Epidermal melanocyte (primary cell): Measurements from ENCODE around the gene CHST6.
"Not testable (repeated sequence)": the region's sequence is repeated elsewhere in the genome, so short reads cannot be mapped to it uniquely, and the experiment has no call there.

Source experiments
- DNase-seq: peaks from one replicate; pipeline ENCODE4 v3.0.0; 2011; ENCODE audit warnings: low spot score; ENCODE audit not compliant: insufficient read length

CHST6 gene

DNA sequence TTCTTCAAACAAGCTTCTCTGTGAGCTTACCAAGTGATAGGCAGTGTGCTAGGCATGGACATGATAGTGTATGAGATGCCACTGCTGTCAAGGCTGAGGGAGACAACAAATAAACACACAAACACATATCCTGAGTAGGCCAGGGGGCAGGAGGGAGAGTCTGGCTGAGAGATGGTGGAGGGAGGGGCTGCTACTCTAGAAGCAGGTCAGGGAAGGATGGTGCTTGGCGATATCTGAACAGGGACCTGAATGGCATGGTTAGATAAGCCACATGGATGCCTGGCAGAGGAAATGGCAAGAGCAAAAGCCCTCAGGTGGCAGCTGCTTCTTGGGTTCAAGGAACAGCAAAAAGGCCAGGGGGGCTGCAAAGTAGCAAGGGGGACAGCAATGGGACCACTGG, 8.6 kb upstream of the CHST6 start:
- DNase-seq, result no peak

DNA sequence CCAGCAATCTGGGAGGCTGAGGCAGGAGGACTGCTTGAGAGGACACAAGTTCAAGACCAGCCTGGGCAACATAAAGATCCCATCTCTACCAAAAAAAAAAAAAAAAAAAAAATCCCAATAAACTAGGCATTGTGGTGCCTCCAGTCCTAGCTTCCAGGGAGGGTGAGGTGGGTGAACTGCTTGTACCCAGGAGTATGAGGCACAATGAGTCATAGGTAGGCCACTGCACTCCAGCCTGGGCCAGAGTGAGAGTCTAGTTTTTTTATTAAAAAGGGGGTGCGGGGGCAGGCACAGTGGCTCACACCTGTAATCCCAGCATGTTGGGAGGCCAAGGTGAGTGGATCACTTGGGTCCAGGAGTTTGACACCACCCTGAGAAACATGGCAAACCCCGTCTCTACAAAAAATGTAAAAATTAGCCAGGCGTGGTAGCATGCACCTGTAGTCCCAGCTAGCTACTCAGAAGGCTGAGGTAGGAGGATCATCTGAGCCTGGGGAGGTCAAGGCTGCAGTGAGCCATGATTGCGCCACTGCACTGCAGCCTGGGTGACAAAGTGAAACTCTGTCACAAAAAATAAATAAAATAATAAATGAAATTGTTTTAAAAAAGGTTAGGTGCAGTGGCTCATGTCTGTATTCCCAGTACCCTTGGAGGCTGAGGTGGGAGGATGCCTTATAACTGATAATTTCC, 7.8 kb upstream of the CHST6 start:
- DNase-seq, result no peak

DNA sequence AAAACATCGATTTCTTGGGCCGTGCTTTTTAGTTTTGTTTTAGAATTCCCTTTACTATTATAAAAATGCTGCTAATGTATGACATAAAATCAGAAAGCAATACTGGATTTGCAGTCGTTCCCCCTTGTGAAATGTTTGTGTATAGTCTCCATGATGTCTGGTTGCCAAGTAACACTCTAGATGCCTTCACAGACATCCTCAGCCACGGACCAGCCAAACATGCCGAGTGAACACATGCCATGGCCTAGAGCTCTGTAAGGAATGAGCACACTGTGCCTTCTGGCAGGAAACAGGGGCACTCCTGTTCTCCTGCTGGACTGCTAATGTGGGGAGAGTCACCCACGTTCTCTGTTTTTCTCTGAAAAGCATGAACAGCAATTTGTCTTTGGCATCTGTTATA, 6.6 kb upstream of the CHST6 start:
- not testable (repeated sequence) for DNase-seq

DNA sequence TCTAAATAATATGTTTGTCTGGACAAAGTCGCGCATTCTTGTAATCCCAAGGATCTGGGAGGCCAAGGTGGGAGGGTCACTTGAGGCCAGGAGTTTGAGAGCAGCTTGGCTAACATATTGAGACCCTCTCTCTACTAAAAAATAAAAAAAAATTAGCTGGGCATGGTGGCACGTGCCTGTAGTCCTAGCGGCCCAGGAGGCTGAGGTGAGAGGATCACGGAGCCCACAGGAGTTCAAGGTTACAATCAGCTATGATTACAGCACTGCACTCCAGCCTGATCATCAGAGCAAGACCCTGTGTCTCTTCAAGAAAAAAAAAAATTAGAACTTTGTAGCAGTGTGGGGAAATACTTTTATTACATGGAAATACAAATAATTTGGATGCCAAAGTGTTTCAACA, 6.1 kb upstream of the CHST6 start:
- no peak for DNase-seq

DNA sequence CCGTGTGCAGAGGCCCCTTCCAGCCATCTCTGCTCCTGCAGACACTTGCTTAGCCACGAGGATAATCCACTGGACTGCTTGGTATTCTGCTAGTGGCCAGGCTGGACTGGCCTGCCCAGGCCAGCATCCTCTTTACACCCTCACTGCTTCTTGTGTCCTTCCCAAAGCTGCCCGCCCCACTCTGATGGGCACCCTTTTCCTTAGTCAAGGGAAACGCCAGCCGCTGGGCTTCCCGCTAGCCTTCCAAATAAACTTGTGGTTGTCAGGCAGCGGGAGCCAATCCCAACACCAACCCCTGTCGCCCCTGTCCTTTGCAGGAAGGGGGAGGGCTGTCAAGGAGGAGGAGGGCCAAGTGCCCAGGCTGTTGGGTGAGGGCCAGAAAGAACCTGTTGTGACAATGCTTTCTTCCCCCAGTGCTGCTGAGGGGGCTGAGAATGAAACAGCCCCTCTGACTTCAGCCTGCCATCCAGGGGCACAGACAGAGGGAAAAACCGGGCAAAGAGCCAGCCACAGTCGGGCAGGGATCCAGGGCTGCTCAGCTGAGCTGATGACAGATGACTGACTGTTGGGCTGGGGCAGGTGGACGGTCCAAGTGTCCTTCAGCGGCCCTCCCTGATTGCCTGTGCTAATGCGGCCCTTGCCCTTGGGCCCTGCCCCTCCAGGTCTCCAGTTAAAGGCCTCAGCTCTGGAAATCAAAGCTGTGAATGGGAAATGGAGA, 3.5 kb upstream of the CHST6 start:
- not testable (repeated sequence) for DNase-seq

DNA sequence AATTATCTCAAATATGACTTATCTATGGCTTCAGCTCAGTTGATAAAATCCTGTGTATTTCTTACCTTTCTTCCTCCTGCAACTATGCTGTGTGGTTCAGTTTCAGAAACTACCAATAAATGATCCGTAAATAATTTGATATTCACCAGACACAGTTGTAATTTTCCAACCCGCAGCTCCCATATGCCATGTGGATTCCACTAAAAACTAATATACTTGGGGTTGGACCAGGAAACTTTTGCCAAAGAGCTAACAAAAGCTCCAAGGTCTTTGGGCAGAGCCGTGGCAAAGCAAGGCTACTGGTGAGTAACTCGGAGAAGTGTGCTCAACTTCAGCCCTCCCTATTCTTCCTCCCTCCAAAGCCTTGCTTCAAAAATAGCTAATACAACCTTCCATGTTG, 2.3 kb upstream of the CHST6 start:
- DNase-seq, result no peak

DNA sequence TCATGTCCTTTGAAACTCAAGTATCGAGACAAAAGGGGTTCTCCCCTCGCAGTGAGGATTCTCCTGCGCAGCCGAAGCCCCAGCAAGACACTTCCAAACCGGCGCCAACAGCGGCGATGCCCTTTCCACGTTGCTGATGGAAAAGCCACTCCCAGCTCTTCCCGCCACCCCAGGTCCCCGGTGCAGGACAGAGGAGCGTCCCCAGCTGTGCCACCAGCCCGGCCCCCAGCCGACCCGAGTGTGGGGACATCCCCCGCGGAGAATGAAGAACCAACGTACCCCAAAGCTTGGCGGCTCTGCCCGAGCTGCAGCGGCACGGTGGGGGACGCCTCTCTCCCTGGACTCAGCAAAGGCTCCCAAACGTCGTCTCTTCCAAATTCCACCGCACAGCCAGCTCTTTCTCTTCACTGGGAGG, 573 bp downstream of the CHST6 start:
- DNase-seq, result no peak

DNA sequence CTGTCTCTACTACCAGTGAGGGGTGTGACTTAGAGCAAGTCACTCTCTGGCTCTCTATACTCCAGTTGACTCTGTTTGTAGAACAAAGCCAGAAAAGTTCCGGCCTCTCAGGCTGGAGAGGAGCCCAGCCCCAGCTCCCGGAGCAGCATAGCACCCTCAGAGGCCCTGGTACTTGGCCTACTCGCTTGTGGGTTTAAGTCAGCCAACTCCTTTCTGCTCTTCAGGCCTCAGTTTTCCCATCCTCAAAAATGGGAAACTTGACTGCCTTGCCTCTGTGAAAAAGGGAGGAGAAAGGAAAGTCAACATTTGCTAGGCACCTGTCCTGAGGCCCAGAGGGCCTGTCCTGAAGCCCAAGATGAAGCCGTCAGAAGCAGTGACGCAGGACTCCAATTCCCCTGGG, 1.1 kb downstream of the CHST6 start:
- DNase-seq, result no peak

DNA sequence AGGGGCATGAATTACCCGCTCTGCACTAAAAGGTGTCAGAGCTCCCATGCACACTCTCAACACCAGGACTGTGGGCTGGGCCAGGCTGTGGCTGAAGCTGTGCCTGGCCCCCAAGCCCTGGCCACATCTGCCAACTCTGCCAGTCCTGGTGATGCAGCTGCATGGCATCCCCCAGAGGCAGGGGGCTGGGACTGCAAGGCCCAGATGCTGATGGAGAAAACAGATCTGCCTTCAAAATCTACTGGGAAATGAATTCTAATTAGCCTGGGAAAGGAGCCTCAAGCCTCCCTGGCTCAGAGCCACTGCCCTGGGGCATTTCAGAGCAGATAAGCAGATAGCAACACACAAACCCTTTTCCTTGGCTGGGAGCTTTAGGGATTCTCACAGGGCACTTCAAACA, 3.4 kb downstream of the CHST6 start:
- peak; percentile 42 for DNase-seq

DNA sequence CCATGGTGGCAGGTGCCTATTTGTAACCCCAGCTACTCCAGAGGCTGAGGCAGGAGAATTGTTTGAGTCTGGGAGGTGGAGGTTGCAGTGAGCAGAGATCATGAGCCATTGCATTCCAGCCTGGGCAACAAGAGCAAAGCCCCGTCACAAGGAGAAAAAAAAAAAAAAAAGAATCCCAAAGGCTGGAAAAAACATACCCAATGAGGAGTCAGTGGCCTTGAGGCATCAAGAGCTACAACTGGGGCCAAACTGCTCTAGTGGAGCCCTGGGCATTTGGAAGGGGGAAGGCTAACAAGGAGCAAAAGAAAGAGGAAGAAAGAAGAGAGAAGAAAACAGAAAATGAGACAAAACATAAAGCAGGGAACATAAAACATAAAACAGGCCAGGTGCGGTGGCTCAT, 6.9 kb downstream of the CHST6 start:
- no peak for DNase-seq

DNA sequence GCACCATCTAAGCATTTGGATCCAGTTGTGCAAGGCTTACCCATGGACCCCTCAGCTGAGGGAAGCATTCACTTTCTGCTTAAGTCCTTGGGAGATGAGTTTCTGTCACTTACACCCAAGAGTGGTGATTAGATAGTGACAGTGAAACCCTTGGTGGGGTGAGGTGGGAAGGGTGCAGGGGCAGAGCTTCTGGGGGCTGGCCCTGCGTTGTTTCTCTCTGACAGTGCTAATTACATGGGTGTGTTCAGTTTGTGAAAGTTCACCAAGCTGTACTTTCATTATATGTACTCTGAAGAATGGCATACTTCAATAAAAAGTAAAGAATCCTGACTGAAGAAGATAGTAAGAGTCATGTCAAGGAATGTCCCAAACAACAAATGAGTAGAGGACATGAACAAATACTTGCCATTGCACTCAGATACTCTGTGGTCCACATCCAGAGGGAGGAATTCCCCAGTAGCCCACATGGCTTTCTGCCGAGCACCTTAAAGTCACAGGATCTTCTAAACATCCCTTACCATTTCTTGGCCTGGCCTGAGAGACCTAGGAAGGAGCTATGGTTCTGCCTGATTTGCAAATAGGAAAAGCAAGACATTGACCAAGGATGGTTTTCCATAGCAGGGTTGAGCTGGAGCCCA, 8.4 kb downstream of the CHST6 start:
- DNase-seq, result no peak

DNA sequence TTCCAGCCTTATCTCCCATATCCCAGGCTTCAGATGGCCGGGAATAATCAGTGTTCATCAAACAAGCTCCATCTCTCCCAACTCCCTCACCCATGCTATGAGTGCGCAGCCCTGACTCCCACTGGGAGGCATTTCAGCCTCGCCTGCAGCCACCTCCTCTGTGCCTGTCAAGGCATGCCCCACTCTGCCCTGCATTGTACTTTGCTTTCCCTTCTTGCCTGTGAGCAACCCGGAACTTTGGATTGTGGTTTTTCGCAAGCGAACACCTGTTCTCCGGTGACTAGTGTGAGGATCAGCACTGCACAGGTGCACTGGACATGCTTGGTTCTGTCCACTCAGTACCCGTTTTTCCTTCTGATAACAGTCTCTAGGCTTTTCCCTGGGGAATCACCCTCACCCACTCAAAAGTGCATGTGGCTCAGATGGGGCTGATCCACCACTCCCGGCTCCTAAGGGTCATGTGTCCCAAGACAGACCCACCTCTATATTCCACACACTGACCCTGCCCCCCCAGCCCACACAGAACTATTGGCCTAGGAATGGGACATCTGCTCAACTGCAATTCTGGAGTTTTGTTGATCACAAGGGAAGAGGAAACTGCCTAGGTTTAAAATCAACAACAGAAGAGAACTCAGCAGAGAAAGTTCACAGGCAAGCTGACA, 9.1 kb downstream of the CHST6 start:
- peak; percentile 15 for DNase-seq

DNA sequence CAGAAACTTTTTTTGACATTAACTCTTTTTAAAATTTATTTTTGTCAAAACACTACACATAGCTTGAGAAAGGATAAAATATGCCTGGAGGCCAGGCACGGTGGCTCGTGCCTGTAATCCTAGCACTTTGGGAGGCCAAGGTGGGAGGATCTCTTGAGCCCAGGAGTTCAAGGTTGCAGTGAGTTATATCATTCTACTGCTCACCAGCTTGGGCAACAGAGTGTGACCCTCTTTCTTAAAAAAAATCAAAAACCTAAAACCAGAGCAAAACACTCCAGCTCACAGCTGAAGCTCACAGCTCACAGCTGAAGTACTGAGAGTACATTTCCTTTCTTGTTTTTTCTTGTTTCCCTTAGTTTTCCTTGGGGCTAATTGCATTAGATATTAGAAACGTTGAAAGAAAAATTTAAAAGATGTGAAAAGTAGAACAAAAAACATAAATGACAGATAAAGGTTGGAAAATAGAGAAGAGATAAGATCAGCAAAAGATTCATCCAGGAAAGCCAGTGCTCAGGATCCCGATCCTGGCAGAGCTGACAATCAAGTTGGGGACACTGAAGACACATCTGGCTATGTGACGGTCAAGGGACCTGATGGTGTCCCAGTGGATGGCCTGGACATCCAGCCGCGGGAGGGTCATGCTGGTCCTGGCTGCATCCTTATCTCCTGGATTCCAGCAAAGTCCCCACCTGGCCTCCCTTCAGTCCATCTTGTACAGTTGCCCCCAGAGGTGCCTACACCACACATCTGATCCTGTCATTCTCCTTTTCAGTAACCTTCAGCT, 9.8 kb downstream of the CHST6 start:
- no peak for DNase-seq

DNA sequence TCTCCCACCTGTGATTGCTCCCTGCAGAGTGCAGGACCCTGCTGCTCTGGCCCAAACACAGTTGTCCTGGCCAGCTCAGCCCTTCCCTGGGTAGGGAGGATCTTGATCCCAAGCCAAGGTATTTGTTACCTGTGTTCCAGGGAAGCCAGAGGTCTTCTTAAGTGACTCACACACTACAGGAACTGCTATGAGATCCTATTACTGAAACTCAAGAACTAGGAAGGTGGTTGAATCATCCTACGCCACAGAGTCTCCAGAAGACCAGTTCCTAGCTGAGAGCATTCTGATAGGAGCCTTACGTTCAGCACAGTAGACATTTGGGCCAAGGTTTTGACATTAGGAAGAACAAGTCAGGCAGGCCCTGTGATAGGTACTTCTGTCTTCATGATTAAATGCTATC, 12.0 kb downstream of the CHST6 start:
- peak; percentile 14 for DNase-seq

DNA sequence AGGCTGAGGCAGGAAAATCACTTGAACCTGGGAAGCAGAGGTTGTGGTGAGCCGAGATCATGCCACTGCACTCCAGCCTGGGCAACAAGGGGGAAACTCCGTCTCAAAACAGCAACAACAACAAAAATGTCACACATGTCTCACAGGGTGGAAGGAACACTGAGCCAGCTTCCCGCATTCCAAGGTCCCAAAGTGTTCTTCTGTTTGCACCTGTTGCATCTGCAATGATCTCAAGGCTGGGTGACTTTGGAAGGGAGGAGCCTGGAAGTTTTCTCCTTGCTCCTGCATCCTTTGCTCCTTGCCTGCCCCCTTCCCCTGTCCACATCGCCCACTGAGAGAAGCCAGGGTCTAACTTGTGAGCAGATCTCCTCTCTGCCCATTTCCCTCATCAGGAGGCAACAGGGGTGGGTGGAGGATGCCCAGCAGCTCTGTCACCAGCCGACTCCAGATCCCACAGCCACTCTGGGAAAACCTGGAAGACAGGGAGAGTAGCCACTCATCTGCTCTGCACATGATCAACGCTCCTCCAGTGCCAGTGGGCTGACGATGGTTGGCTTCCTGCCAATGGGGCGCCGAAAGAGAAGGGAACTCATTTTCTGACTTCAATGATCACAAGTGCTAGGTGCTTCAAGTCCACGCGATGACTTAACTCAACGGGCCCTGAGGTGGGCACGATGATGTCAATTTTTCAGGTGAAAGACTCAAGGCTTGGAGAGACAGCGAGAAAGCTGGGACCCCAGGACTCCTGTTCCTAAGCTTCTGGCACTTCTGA, 12.6 kb downstream of the CHST6 start:
- DNase-seq, result peak; percentile 11

DNA sequence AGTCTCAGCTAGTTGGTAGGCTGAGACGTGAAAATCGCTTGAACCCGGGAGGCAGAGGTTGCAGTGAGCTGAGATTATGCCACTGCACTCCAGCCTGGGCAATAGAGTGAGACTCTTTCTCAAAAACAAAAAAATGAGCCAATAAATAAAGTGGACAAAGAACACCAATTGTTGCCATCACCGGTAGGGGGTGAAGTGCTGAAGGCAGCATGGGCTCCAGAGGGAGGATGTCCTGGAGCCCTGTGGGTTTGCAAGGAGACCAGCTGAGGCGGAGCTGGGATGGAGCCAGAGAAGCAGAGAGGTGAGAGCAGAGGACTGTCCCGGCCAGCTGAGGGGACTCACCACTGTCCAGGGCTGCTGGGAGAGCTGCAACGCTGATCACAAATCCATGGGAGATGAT, 13.8 kb downstream of the CHST6 start:
- no peak for DNase-seq

DNA sequence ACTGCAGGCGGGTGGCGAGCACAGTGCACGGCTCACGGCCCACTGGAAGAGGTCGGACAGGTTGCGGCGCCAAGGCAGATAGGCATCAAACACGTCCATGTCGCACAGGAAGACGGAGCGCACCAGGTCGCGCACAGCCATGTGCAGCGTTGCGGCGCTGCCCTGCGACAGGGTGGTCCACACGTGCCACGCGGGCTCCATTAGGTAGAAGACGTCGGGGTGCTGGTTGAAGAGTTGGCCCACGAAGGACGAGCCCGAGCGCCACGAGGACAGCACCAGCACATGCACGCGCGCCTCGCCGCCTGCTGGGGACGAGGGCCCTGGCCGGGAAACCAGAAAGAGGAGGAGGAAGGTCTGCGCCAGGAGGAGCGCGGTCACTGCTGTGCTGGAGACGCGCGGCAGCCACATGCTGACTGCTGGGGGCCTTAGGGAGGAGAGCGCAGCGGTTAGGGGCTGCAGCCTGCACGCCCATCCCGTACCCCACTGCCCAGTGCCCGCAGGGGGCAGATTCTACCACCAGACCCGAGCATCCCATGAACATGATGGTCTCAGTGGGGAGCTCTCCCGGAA, 15.7 kb downstream of the CHST6 start:
- DNase-seq, result no peak

DNA sequence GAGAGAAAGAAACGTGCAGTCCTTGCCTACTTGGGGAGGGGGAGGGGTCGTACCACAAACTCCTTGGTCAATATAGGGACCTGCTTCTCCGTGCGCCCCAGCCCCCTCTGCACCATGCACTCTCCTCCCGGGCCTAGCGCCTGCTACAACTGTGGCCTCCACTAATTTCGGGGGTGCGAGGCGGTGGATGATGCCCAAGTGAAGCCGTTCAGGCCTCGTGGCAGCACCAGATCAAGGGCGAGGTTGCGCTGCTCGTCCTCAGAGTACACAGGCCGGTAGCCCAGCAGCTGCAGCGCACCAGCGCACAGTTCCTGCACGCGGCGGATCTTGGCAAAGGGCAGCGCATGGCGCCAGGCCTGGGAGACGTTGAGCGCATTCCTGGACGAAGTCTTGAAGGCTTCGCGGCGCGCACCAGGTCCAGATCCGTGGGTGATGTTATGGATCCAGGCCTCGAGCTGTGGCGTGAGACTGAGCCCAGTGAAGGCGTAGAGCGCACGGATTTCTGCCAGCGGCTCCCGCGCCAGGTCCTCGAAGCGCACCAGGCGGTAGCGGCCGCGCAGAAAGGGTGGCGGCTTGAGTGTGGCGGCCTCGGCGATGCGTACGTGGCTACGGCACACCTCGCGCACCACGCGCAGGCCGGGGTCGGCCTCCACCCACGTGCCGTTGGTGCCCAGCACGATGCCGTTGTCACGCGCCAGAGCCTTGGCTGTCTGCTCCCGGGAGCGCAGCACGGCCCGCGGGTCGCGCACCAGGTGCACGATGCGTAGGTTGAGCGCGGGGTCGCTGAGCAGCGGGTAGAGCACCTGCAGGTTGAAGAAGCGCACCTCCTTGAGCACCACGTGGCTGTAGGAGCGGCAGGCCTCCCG, 16.5 kb downstream of the CHST6 start:
- DNase-seq, result no peak
